ENCODE measurements around the gene ZNF692.
A peak's percentile ranks its signal among the peaks of the same experiment; 100 is the strongest.

Gene ZNF692

DNA sequence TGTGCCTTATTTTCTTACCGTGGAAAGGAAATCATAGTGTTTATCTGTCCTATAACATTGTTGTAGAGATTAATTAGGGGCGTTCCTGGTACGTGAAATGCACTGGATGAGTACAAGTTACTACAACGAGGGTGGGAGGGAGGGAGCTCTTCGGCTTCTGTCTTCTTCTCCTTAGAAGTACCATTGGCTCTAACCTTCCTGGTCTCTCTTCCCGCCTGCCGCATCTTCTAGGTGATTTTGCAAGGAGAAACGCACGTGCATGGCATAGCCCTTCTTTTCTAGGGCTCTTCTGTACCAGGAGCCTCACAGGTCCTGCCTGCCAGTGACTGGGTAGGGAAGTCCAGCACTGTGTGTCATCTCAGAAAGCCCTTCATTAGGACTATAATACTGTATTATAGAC lies 50.0 kb downstream of the ZNF692 start:
- TF ChIP-seq, protein P1, sequence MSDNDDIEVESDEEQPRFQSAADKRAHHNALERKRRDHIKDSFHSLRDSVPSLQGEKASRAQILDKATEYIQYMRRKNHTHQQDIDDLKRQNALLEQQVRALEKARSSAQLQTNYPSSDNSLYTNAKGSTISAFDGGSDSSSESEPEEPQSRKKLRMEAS (IDR thresholded peaks at IDR 0.05) = no peak
- TF ChIP-seq EP300 (IDR thresholded peaks at IDR 0.05; ENCODE audit: borderline replicate concordance) = no peak
- TF ChIP-seq YY1 (IDR thresholded peaks at IDR 0.05; ENCODE audit: low read depth) = no peak
- no peak for TF ChIP-seq NFIC (IDR thresholded peaks at IDR 0.05)
- TF ChIP-seq ZBTB7A (IDR thresholded peaks at IDR 0.05; ENCODE audit: low read depth) = no peak
- no peak for TF ChIP-seq RAD21 (IDR thresholded peaks at IDR 0.05; ENCODE audit: low read depth)
- TF ChIP-seq CEBPB (IDR thresholded peaks at IDR 0.05) = no peak
- TF ChIP-seq TAF1 (IDR thresholded peaks at IDR 0.05; ENCODE audit: low read depth) = no peak
- no peak for TF ChIP-seq TCF12 (IDR thresholded peaks at IDR 0.05; ENCODE audit: low read depth)
- no peak for TF ChIP-seq TEAD4 (IDR thresholded peaks at IDR 0.05)
- TF ChIP-seq FOXM1 (IDR thresholded peaks at IDR 0.05; ENCODE audit: borderline replicate concordance, low read depth) = no peak

DNA sequence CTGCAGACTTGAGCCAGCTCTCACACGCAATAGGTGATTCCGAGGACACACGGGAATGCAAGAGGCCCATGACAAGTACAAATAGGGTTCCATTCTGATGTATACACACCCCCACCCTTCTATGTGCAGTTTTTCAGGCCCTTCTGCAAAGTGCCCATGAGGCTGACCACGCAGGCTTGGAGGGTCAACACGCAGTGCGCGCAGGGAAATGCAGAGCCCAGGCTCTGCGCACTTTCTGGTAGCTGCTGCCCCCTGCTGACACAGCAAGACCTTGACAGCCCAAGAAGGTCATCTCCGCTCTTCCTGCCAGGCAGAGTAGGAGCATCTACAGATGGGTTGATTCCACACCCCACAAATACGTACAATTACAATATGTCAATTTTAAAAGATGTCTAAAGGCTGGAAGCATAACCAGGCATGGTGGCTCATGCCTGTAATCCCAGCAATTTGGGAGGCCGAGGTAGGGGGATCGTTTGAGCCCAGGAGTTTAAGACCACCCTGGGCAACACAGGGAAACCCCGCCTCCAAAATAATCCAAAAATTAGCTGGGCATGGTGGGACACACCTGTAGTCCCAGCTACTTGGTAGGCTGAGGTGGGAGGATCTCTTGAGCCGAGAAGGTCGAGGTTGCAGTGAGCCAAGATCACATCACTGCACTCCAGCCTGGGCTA lies 51.7 kb downstream of the ZNF692 start:
- no peak for TF ChIP-seq TCF12 (IDR thresholded peaks at IDR 0.05; ENCODE audit: low read depth)
- peak; percentile 77 for TF ChIP-seq RAD21 (IDR thresholded peaks at IDR 0.05; ENCODE audit: low read depth)
- TF ChIP-seq, protein P1 (IDR thresholded peaks at IDR 0.05) = no peak
- TF ChIP-seq EGR1 (IDR thresholded peaks at IDR 0.05) = no peak
- no peak for TF ChIP-seq CREB1 (IDR thresholded peaks at IDR 0.05; ENCODE audit: low read depth)
- TF ChIP-seq NFIC (IDR thresholded peaks at IDR 0.05) = no peak
- no peak for TF ChIP-seq TAF1 (IDR thresholded peaks at IDR 0.05; ENCODE audit: low read depth)

DNA sequence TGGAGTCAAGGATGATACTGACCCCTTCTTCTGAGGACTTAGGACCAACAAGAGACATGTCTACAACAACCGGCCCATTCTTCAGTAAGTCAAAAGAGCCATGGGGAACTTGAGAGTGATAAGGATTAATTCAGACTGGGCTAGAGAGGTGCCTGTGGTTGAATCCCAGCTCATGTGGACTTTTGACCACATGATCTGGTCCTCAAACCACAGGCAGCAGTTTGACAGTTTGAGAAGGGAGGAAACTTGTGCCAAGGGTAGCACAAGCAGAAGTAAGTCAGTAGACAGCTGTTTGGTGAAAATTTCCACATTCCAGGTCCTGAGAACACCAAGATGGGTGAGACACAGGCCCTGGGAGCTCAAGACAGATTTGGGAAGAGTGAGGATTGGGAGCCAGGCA lies 53.0 kb downstream of the ZNF692 start:
- no peak for TF ChIP-seq ZBTB7A (IDR thresholded peaks at IDR 0.05; ENCODE audit: low read depth)
- no peak for TF ChIP-seq TAF1 (IDR thresholded peaks at IDR 0.05; ENCODE audit: low read depth)
- no peak for TF ChIP-seq EGR1 (IDR thresholded peaks at IDR 0.05)
- no peak for TF ChIP-seq TEAD4 (IDR thresholded peaks at IDR 0.05)
- no peak for TF ChIP-seq CEBPB (IDR thresholded peaks at IDR 0.05)
- TF ChIP-seq CREB1 (IDR thresholded peaks at IDR 0.05; ENCODE audit: low read depth) = no peak
- no peak for TF ChIP-seq YY1 (IDR thresholded peaks at IDR 0.05; ENCODE audit: low read depth)
- TF ChIP-seq, protein P1 (IDR thresholded peaks at IDR 0.05) = no peak
- TF ChIP-seq EP300 (IDR thresholded peaks at IDR 0.05; ENCODE audit: borderline replicate concordance) = no peak
- TF ChIP-seq USF1 (IDR thresholded peaks at IDR 0.05) = no peak
- TF ChIP-seq FOXM1 (IDR thresholded peaks at IDR 0.05; ENCODE audit: borderline replicate concordance, low read depth) = no peak
- TF ChIP-seq, protein P2, sequence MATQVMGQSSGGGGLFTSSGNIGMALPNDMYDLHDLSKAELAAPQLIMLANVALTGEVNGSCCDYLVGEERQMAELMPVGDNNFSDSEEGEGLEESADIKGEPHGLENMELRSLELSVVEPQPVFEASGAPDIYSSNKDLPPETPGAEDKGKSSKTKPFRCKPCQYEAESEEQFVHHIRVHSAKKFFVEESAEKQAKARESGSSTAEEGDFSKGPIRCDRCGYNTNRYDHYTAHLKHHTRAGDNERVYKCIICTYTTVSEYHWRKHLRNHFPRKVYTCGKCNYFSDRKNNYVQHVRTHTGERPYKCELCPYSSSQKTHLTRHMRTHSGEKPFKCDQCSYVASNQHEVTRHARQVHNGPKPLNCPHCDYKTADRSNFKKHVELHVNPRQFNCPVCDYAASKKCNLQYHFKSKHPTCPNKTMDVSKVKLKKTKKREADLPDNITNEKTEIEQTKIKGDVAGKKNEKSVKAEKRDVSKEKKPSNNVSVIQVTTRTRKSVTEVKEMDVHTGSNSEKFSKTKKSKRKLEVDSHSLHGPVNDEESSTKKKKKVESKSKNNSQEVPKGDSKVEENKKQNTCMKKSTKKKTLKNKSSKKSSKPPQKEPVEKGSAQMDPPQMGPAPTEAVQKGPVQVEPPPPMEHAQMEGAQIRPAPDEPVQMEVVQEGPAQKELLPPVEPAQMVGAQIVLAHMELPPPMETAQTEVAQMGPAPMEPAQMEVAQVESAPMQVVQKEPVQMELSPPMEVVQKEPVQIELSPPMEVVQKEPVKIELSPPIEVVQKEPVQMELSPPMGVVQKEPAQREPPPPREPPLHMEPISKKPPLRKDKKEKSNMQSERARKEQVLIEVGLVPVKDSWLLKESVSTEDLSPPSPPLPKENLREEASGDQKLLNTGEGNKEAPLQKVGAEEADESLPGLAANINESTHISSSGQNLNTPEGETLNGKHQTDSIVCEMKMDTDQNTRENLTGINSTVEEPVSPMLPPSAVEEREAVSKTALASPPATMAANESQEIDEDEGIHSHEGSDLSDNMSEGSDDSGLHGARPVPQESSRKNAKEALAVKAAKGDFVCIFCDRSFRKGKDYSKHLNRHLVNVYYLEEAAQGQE (IDR thresholded peaks at IDR 0.05; ENCODE audit: low read depth) = no peak
- TF ChIP-seq RAD21 (IDR thresholded peaks at IDR 0.05; ENCODE audit: low read depth) = no peak
- no peak for TF ChIP-seq NFIC (IDR thresholded peaks at IDR 0.05)
- no peak for TF ChIP-seq TCF12 (IDR thresholded peaks at IDR 0.05; ENCODE audit: low read depth)

GRCh38 chr1:248804771-248805681 lies 53.9 kb downstream of the ZNF692 start:
- TF ChIP-seq CEBPB (IDR thresholded peaks at IDR 0.05) (no peak), EGR1 (IDR thresholded peaks at IDR 0.05) (no peak), EP300 (IDR thresholded peaks at IDR 0.05; ENCODE audit: borderline replicate concordance) (no peak), RAD21 (IDR thresholded peaks at IDR 0.05; ENCODE audit: low read depth) (no peak), NFIC (IDR thresholded peaks at IDR 0.05) (no peak), TCF12 (IDR thresholded peaks at IDR 0.05; ENCODE audit: low read depth) (no peak), FOXM1 (IDR thresholded peaks at IDR 0.05; ENCODE audit: borderline replicate concordance, low read depth) (no peak), CREB1 (IDR thresholded peaks at IDR 0.05; ENCODE audit: low read depth) (no peak), ZBTB7A (IDR thresholded peaks at IDR 0.05; ENCODE audit: low read depth) (no peak), YY1 (IDR thresholded peaks at IDR 0.05; ENCODE audit: low read depth) (no peak), TEAD4 (IDR thresholded peaks at IDR 0.05) (no peak), TAF1 (IDR thresholded peaks at IDR 0.05; ENCODE audit: low read depth) (no peak), USF1 (IDR thresholded peaks at IDR 0.05) (no peak)
- TF ChIP-seq, protein P2 (IDR thresholded peaks at IDR 0.05; ENCODE audit: low read depth) = no peak
- TF ChIP-seq, protein P1 (IDR thresholded peaks at IDR 0.05) = no peak

Measured in Ishikawa (cell line).